Glomerular visceral epithelial cell (primary cell): ENCODE results near the gene DIP2C.
A peak's percentile ranks its signal among the peaks of the same experiment; 100 is the strongest.

Experiments used
- DNase-seq: peaks from one replicate; pipeline ENCODE4 v3.0.0-alpha.2; 2016; ENCODE audit errors: extremely low spot score

The DIP2C gene

DNA sequence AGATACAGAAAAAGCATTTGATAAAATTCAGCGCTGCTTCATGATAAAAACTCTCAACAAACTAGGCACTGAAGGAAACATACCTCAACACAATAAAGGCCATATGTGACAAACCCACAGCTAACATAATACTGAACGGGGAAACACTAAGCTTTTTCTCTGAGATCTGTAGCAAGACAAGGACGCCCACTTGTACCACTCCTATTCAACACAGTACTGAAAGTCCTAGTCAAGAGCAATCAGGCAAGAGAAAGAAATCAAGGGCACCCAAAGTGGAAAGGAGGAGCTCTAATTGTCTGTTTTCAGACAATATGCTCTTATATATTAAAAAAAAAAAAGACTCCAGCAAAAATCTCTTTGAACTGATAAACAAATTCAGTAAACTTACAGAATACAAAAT is 13.3 kb downstream of the DIP2C start:
- no peak for DNase-seq

DNA sequence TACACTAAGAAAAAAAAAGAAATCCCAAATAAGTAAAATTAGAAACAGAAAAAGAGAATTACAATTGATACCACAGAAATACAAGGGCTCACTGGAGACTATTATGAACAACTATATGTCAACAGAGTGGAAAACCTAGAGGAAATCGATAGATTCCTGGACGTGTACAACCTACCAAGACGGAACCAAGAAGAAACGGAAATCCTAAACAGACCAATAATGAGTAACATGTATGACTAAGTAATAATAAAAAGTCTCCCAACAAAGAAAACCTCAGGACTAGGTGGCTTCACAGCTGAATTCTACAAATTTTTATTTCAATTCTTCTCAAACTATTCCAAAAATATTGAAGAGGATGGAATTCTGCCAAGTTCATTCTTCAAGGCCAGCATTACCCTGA is 13.9 kb downstream of the DIP2C start:
- DNase-seq: no peak

DNA sequence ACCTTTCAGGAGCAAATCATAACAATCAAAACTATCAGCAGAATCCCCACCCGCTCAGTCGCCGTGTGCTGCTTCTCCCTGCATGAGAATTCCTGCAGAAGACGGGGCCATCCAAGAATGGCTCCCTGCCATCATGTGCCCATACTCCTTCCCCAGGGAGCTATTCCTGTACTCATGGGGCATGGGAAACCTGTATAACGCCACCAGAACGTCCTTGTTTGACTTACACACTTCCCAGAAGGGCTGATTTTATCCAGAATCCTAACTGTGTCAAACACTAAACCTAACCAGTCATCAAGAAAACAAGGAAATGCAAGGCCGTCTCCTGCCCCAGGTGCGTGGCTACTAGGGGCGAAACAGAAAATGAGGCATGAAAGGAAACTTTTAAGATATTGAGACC is 16.0 kb downstream of the DIP2C start:
- DNase-seq: no peak

GRCh38 chr10:672992-673391 is 16.5 kb downstream of the DIP2C start:
- DNase-seq: no peak

DNA sequence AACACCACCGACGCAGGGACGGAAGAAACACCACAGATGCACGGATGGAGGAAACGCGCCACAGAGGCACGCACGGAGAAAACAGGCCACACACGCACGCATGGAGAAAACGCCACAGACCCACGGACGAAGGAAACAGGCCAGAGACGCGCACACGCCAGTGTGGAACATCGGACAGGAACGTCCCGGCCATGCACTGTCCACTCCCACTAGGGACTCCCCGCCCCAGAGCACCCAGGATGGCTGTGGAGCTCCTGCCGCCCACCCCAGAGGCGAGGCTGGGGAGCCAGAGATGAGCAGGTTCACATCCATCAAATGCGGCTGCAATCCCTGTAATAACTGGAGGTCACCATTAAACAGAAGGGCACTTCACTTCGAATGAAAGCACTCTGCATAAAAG is 17.3 kb downstream of the DIP2C start:
- DNase-seq: no peak

- no peak for DNase-seq
Measured at GRCh38 chr10:670990-671389, 18.5 kb downstream of the DIP2C start.

- DNase-seq: no peak
Measured at GRCh38 chr10:670038-670437, 19.4 kb downstream of the DIP2C start.

- DNase-seq: no peak
Measured at GRCh38 chr10:668786-669485, 20.5 kb downstream of the DIP2C start.

DNA sequence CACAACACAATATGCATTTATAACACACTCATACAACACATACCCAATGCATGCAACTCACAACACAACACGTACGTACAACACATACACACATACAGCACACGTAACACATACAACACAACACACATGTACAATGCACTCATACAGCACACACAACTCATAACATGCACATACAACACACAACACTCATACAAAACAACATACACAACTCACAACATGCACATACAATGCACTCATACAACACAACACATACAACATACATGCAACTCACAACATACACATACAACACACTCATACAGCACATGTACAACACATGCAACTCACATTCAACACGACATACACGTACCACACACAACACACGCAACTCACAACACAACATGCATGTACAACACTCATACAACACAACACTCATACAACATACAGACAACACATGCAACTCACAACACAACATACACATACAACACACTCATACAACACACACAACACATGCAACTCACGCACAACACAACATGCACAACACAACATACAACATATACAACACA is 21.8 kb downstream of the DIP2C start:
- no peak for DNase-seq

GRCh38 chr10:667096-667495 is 22.4 kb downstream of the DIP2C start:
- no peak for DNase-seq

DNA sequence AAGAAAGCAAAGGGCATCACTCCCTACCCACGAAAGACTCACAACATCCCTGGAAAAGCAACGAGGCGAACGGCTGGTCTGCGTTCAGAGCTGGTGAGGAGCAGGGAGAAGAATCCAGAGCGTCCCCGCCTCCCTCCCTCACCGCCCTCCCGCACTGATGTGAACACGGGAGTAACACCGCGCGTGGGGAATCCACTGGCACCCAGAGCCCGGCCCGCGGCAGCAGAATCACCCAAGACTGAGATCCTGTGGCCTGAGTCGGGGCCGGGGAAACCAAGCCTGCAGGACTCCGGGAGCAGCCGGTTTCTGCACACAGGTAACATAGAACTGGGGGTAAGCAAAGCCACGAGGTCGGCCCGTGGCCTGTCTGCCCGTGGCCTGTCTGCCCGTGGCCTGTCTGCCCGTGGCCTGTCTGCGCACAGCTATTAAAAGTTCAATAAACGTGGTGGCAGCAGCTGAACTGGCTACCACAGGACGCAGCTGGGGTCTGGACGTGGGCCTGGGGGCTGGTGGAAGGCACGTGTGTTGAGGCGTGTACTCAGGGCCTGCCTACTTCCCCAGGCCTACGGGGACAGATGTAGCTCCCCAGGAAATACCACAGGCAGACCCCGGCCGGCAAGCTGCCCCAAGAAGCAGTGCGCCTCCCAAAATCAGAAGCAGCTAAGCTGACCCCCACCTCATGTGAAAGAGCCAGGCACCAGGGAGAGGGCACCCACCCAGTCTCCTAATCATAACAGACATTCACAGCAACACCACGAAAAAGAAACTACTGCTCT is 23.0 kb downstream of the DIP2C start:
- DNase-seq: no peak

DNA sequence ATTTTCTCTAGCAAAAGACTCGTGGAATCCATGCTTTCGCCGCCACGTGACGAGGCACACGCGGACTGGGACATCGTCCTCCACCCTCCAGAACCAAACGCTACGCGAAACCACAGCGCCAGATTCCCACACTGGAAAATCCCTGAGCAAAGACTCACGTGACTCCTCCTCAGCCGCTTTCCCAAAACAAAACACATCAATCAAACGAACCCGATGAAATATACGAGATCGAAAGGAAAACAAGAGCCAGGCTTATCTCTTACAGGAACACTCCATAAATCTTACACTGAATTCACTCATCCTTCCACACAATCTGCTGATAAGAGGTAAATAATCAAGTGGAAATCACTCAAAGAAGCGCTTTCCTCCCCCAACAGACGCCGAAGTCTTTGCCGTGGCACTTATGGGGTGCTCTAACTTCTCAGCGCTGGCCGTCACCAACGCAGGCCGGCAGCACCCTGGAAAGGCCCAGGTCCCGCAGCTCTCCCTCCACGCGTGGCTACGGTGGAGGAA is 23.8 kb downstream of the DIP2C start:
- peak; percentile 48 for DNase-seq

GRCh38 chr10:664893-665292 is 24.6 kb downstream of the DIP2C start:
- DNase-seq: no peak

GRCh38 chr10:664301-664700 is 25.2 kb downstream of the DIP2C start:
- no peak for DNase-seq

- no peak for DNase-seq
Measured at GRCh38 chr10:663831-664251, 25.6 kb downstream of the DIP2C start.

- no peak for DNase-seq
Measured at GRCh38 chr10:663466-663751, 26.1 kb downstream of the DIP2C start.

DNA sequence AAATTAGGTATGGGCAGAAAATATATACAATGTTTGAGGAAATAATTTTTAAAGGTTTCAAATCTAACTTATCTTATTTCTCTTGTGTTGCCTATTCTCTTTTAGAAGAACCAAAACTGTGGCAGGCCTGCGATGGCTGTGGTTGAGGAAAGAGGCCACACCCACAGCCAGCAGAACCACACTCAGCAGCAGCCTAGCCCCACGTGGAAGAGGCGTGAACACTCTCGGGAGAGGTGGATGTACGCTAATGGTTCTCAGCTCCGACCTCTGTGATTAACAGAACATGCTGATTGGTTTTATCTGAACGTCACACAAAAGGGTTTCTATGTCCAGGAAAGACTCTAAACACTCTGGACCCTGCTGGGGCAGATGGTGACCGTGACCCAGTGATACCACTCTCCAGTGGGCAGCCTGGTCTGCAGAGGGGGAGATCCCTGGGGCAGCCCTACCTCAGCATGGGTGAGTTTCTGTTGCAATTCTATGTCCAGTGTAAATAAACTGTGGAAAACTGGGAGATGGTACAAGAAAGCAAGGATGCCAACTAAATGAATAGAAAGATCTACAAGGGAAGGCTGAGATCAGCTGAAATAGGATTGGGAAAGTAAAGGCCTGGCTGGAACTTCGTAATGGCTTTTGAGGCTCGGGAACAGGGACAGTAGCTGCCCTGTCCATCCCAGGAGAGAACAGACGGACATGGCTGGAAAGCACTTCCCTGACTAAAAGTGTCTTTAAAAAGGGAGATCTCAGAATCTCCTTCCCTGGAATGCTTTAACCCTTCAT is 26.6 kb downstream of the DIP2C start:
- DNase-seq: no peak

DNA sequence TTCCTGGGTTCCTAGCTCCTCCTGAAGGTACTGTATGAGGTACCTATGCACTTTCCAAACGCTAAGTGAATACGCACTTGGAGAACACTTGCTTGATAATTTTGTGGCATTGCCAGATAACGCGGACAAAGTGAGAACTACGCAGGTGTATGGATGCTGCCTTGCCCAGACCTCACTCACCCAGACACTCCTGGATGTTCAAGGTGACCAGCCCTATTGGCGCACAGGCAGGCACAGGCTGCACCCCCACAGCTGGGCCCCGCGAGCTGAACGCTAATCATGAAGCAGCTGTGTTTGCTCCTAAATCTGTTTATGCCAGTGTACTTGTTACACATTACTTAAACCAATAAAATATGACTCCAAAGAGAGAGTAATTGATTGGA is 27.3 kb downstream of the DIP2C start:
- DNase-seq: no peak

- no peak for DNase-seq
Measured at GRCh38 chr10:661597-662222, 27.8 kb downstream of the DIP2C start.

DNA sequence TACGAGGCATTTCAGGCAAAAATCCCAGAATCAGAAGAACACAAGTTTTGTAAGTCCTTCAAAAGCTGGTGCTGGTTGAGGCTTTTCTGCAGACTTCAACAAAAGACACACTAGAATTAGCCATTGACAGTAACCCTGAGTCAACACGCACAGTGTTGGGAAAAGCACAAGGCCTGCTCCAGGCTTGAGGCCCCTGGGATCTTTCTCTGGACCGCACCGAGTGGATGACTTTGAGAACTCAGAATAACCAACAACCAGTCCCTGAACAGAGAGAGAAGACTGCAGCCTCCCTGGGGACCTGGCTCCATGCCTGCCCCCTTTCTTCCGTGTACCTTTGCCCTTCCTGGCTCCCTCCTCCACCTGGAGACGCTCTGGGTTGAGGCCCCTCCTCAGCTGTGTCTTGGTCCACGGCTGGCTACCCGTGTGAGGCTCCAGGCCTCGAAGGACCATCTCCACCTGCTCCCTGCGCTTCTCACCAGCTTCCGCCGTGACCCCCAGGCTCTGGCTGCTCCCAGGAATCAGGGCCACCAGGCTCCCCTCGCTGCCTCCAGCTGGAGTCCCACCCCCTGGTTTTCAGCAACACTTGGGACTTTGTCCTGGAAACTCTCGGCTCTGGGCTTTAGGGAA is 28.4 kb downstream of the DIP2C start:
- DNase-seq: no peak

DNA sequence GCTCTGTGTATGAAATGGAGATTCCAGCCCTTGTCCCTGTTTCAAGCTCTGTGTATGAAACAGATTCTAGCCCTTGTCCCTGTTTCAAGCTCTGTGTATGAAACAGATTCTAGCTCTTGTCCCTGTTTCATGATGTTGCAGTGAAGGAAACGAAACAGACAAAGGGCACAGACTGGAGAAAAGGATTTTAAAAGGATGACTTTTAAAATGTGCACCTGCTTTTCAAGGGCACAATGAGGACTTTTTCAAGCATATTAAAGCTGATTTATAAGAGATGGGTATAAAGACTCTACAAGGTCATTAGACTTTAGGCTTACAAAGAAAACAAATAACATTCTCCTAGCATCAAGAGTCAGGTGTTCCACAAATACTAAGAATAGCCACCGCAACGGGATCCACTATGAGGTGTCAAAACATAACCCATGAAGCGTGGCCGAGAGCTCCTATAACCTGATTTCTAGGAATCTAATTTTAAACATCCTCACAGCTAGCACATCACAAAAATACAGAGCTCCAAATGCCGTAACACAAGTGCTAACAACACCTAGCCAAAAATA is 29.0 kb downstream of the DIP2C start:
- no peak for DNase-seq
